ENCODE measurements around the gene ERC1.

DNA sequence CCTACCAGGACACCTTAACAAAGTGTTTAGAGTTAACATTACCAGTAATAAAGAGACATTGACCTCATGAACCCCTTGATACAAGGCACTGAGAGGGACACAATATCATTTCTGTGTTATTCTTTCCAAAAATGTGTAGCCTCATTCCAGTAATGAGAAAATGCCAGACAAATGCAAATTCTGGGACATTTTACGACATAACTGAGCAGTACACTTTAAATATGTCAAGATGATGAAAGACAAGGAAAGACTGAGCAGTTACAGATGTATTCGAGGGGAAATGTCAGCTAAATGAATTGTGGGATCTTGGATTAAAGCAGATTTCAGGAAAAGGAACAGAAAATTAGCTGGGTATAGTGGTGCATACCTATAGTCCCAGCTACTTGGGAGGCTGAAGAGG is 255.6 kb downstream of the ERC1 start:
- TF ChIP-seq RFX5 (IDR thresholded peaks at IDR 0.05; ENCODE audit: low read depth, low read length) (no peak), CEBPB (IDR thresholded peaks at IDR 0.05; ENCODE audit: low read depth, low read length) (no peak)
- TF ChIP-seq, protein P1, sequence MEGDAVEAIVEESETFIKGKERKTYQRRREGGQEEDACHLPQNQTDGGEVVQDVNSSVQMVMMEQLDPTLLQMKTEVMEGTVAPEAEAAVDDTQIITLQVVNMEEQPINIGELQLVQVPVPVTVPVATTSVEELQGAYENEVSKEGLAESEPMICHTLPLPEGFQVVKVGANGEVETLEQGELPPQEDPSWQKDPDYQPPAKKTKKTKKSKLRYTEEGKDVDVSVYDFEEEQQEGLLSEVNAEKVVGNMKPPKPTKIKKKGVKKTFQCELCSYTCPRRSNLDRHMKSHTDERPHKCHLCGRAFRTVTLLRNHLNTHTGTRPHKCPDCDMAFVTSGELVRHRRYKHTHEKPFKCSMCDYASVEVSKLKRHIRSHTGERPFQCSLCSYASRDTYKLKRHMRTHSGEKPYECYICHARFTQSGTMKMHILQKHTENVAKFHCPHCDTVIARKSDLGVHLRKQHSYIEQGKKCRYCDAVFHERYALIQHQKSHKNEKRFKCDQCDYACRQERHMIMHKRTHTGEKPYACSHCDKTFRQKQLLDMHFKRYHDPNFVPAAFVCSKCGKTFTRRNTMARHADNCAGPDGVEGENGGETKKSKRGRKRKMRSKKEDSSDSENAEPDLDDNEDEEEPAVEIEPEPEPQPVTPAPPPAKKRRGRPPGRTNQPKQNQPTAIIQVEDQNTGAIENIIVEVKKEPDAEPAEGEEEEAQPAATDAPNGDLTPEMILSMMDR (conservative IDR thresholded peaks at IDR 0.05; ENCODE audit: low read depth, low read length): no peak
